Renal cortex interstitium (tissue), 15 donors: ENCODE results near the gene A1BG. TPM values are rescaled to one million over a fixed set of nuclear protein-coding genes. Genes with fewer than 3 reads are reported as not detected.

Experiments
- DNase-seq, 11 donors: peaks; one replicate each; pipeline ENCODE4 v3.0.0-alpha.2; 2013; ENCODE audit warnings: low read depth in 9 of 11, low spot score in 4 of 11; ENCODE audit errors: extremely low read depth in 1 of 11
- long read RNA-seq, 16 experiments: transcript quantifications; one replicate each; lab custom pipeline, GENCODE V29; 2026
- polyA plus RNA-seq, 3 donors: library from polyadenylated mRNA; unstranded; fragments of 120-200 nt; gene quantifications; one replicate each; pipeline ENCODE4 v1.2.1, GENCODE V29; 2013; ENCODE audit not compliant: insufficient read length in 3 of 3

Gene A1BG
- polyA plus RNA-seq: 1 to 10 TPM in 2 of 3 donors, under 1 TPM in 1; 0.45 to 2.0 (median 1.5) TPM
- long read RNA-seq, donor 1: 0 reads
- long read RNA-seq, donor 2, partial matches to known transcripts: 0 of 2 reads
- long read RNA-seq, donor 2, other reads (novel, unspliced or antisense): 0 of 2 reads
- long read RNA-seq, donor 3, partial matches to known transcripts: 0 of 3 reads
- long read RNA-seq, donor 3, other reads (novel, unspliced or antisense): 0 of 3 reads
- long read RNA-seq, donor 4: 0 reads
- long read RNA-seq, donor 5, transcript A1BG-203 (2 exons, 2,134 nt): major isoform, 5 of 5 reads
- long read RNA-seq, donor 5, partial matches to known transcripts: 0 of 5 reads
- long read RNA-seq, donor 5, other reads (novel, unspliced or antisense): 0 of 5 reads
- long read RNA-seq, donor 6, partial matches to known transcripts: 0 of 2 reads
- long read RNA-seq, donor 6, other reads (novel, unspliced or antisense): 0 of 2 reads
- long read RNA-seq, donor 7, partial matches to known transcripts: 0 of 3 reads
- long read RNA-seq, donor 7, other reads (novel, unspliced or antisense): 0 of 3 reads
- long read RNA-seq, donor 8, partial matches to known transcripts: 0 of 2 reads
- long read RNA-seq, donor 8, other reads (novel, unspliced or antisense): 0 of 2 reads
- long read RNA-seq, donor 9, partial matches to known transcripts: 0 of 1 reads
- long read RNA-seq, donor 9, other reads (novel, unspliced or antisense): 0 of 1 reads
- long read RNA-seq, donor 10: 0 reads
- long read RNA-seq, donor 11: 0 reads
- long read RNA-seq, donor 12, partial matches to known transcripts: 0 of 2 reads
- long read RNA-seq, donor 12, other reads (novel, unspliced or antisense): 0 of 2 reads
- long read RNA-seq, donor 13, partial matches to known transcripts: 0 of 3 reads
- long read RNA-seq, donor 13, other reads (novel, unspliced or antisense): 0 of 3 reads
- long read RNA-seq, donor 14, transcript A1BG-203 (2 exons, 2,134 nt): major isoform, 5 of 5 reads
- long read RNA-seq, donor 14, partial matches to known transcripts: 0 of 5 reads
- long read RNA-seq, donor 14, other reads (novel, unspliced or antisense): 0 of 5 reads
- long read RNA-seq, donor 15, partial matches to known transcripts: 0 of 2 reads
- long read RNA-seq, donor 15, other reads (novel, unspliced or antisense): 0 of 2 reads
- long read RNA-seq, donor 16, partial matches to known transcripts: 0 of 1 reads
- long read RNA-seq, donor 16, other reads (novel, unspliced or antisense): 0 of 1 reads

- no peak for DNase-seq
Observed at GRCh38 chr19:58352760-58353671, at the start of gene A1BG. Gene A1BG, minus strand, starts transcription at chr19:58353492. Its CDS starts 55 bp downstream, at chr19:58353437.

- DNase-seq: no peak
Observed at GRCh38 chr19:58401840-58402421, 48.6 kb upstream of the A1BG start.

DNA sequence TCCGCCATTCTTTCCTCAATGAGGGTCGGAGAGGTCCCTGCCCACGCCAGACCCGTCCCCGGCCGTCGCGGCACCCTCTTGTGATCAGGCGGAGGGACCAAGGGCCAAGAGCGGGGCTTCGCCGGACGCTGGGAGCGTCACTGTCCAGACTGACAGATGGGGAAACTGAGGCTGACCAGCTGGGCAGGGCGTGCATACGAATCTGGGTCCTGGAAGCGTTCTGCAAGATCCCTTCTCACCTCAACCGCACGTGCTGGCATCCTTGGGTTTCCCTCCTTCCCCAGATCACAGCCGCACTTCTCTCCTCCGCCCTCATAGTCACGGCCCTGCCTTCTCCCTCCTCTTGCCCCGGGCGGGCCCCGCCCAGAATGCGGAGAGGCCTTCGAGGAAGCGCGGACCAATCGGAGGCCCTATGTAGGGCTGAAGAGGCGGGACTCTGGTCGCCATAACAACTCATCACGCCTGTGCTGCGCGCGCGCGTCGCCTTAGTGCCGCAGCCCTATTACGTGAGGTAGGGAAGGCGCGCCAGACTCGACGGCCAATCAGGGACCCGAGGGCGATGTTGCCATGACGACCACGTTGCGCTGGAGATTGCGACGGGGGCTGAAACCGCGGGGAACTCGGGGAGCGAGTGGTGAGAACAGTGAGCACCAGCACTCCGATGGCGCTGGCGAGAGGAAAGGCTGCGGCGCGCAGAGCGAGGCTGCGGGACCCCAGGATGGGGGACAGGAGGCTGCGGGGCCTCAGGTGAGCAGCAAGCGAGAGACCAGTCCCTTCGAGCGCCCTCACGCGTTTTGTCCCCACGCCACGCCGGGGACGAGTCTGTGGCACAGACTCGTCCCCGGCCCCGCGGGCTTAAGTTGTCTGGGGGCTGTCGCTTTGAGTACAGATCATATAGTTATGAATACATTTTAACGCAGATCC is 47.9 kb upstream of the A1BG start:
- peak; percentile 98 to 100 (median 99) for DNase-seq

GRCh38 chr19:58400316-58400915 is 47.1 kb upstream of the A1BG start:
- no peak for DNase-seq

DNA sequence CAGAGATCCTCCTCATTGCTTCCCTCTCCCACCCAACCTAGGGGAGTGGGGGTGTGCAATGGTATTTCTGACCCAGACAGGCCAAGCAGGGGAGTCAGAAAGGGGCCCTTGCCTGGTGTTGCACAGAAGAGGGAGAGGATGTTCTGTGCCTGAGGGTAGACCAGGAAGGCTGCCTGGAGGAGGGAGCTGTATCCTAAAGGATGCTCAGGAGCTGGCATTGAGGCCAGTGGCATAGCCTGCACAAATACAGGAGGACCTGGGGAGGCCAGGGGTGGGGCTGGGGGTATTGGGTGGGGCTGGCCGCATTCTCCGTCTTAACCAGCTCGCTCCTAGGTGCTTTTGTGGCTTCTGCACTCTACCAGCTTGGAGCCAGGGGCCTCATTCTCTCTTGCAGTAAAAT is 46.6 kb upstream of the A1BG start:
- DNase-seq: no peak

- no peak for DNase-seq
Observed at GRCh38 chr19:58398545-58398944, 45.3 kb upstream of the A1BG start.

- no peak for DNase-seq
Observed at GRCh38 chr19:58398087-58398486, 44.8 kb upstream of the A1BG start.

DNA sequence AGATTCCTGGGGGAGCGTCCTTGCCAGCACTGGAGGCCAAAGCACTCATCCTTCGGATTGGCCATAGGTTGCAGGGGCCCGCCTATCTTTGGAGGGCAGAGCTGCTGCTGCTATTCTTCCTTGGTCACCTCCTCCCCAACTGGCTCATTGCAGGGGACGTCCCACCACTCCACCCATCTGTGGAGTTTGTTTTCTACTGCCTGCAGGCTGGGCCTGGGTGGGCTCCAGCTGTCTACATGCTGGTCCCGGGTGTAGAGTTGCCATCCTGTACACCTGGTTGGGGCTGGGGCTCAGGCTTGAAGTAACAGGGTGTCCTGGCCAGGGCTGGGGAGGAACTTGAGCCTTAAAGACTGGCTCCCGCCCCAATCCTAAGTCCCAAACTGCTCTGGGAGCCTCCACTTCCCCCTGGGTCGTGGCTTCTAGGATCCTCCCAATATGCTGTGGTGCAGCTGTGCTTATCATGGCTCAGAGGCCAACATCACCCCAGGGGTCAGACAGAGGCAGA is 44.3 kb upstream of the A1BG start:
- no peak for DNase-seq

- no peak for DNase-seq
Observed at GRCh38 chr19:58396691-58397532, 43.6 kb upstream of the A1BG start.

GRCh38 chr19:58395979-58396627 is 42.8 kb upstream of the A1BG start:
- DNase-seq: no peak

- no peak for DNase-seq
Observed at GRCh38 chr19:58395220-58395978, 42.1 kb upstream of the A1BG start, which contains the start of gene RNF225. Gene RNF225, plus strand, starts transcription at chr19:58395656. Its CDS starts 434 bp downstream, at chr19:58396090.

DNA sequence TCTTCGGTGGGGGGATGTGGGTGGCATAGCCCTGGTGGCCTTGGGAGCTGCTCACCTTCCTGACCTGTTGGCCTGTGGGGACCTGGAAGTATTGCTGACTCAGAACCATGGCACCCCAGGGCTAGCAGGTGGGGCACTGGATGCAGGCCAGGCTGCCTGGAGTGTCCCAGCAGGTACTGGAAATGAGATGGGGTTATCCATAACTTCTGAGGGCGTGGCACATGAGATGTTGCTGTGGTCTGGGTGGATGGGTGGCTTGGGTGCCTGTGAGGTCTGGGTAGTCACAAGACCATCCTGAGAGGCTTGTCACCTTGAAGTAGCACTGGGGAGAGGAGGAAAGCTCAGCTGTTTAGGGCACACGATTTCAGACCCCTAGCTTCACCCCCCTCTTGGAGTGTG is 41.5 kb upstream of the A1BG start:
- DNase-seq: no peak

DNA sequence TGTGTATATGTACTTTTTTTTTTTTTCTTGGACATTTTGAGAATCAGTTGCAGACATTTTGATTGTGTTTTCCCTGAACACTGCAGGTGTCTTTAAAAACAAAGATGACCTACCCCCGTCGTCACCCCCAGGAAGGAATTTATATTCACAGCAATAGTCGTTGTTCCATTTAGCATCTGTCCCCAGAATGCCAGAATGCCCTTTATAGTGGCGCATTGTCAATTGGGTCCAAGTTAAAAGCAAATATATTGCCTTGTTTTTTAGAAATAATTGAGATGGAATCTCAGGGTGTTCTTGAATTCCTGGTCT is 40.4 kb upstream of the A1BG start:
- no peak for DNase-seq

- DNase-seq: no peak
Observed at GRCh38 chr19:58392945-58393724, 39.8 kb upstream of the A1BG start.
